Right atrium auricular region (tissue), 2 donors: ENCODE measurements around the gene STYX. TPM values are rescaled to one million over a fixed set of nuclear protein-coding genes. Genes with fewer than 3 reads are reported as not detected.

Source experiments
- DNase-seq: peaks from one replicate; pipeline ENCODE4 v3.0.0-alpha.2; 2019; ENCODE audit warnings: low spot score
- H3K27ac ChIP-seq, 2 donors: fragments of 200-600 bp; sonication (generic); 1 replicate in 1 of 2; 2 replicates in 1 of 2; pipeline ENCODE4 v1.5.1; 2016 to 2019
- H3K27me3 ChIP-seq, 2 donors: fragments of 200-600 bp; sonication (generic); one replicate each; pipeline versions ENCODE4 v1.5.1 to v1.6.0; 2017 to 2019
- H3K36me3 ChIP-seq: fragments of 200-600 bp; sonication (generic); one replicate; pipeline ENCODE4 v1.5.1; 2016
- H3K4me1 ChIP-seq, 2 donors: fragments of 200-600 bp; sonication (generic); one replicate each; pipeline versions ENCODE4 v1.5.1 to v1.6.0; 2017 to 2019
- H3K4me3 ChIP-seq, 2 donors: fragments of 200-600 bp; sonication (generic); 1 replicate in 1 of 2; 2 replicates in 1 of 2; pipeline ENCODE4 v1.5.1; 2017 to 2019; ENCODE audit warnings: mild to moderate bottlenecking in 1 of 2, moderate library complexity in 1 of 2
- H3K9me3 ChIP-seq, 2 donors: fragments of 200-600 bp; sonication (generic); one replicate each; pipeline ENCODE4 v1.5.1; 2019
- CTCF ChIP-seq, 2 donors: fragments of 200-600 bp; sonication (generic); IDR thresholded peaks; one replicate each; pipeline ENCODE4 v1.5.1; 2019; ENCODE audit warnings: antibody characterized with exemption in 2 of 2
- total RNA-seq, 2 donors: library from RNA; depleted of rRNA; stranded (reverse); fragments of >200 nt; gene quantifications; one replicate each; pipeline ENCODE4 v1.1.0, GENCODE V29; 2016

STYX gene
- total RNA-seq, 2 donors from 2014 or later, result 8.7 to 16.0 TPM

- H3K27ac ChIP-seq, result no peak overlapping the region
- no peaks in the 10 kb centered on the region for H3K9me3 ChIP-seq
- H3K27me3 ChIP-seq, result no peaks in the 10 kb centered on the region
- H3K36me3 ChIP-seq, result no peaks in the 10 kb centered on the region
- no peak for TF ChIP-seq CTCF (IDR thresholded peaks at IDR 0.05)
- peaks cover 0 to 1% of the 10 kb centered on the region in 2 donors for H3K4me1 ChIP-seq
- H3K4me3 ChIP-seq, result no peak overlapping the region
- DNase-seq, result no peak
Measured at GRCh38 chr14:52806115-52806514, 76.1 kb downstream of the STYX start.

- TF ChIP-seq CTCF (IDR thresholded peaks at IDR 0.05), result no peak
- no peaks in the 10 kb centered on the region for H3K9me3 ChIP-seq
- H3K36me3 ChIP-seq, result no peaks in the 10 kb centered on the region
- H3K4me3 ChIP-seq, result no peak overlapping the region
- no peaks in the 10 kb centered on the region for H3K4me1 ChIP-seq
- no peak for DNase-seq
- no peak overlapping the region for H3K27ac ChIP-seq
- no peaks in the 10 kb centered on the region for H3K27me3 ChIP-seq
Measured at GRCh38 chr14:52808101-52808500, 78.1 kb downstream of the STYX start.

GRCh38 chr14:52821805-52822250 is 91.9 kb downstream of the STYX start:
- H3K9me3 ChIP-seq, result no peaks in the 10 kb centered on the region
- no peak for DNase-seq
- H3K27ac ChIP-seq, result no peak overlapping the region
- H3K4me3 ChIP-seq, result no peak overlapping the region
- TF ChIP-seq CTCF (IDR thresholded peaks at IDR 0.05), result no peak
- H3K4me1 ChIP-seq, result peaks cover 0 to 7% of the 10 kb centered on the region in 2 donors
- no peaks in the 10 kb centered on the region for H3K36me3 ChIP-seq
- H3K27me3 ChIP-seq, result no peaks in the 10 kb centered on the region

- peaks cover 0 to 7% of the 10 kb centered on the region in 2 donors for H3K4me1 ChIP-seq
- H3K9me3 ChIP-seq, result no peaks in the 10 kb centered on the region
- no peak overlapping the region for H3K4me3 ChIP-seq
- TF ChIP-seq CTCF (IDR thresholded peaks at IDR 0.05), result no peak
- no peaks in the 10 kb centered on the region for H3K36me3 ChIP-seq
- DNase-seq, result no peak
- H3K27me3 ChIP-seq, result no peaks in the 10 kb centered on the region
- no peak overlapping the region for H3K27ac ChIP-seq
Measured at GRCh38 chr14:52824462-52824861, 94.5 kb downstream of the STYX start.

Other genes with a start within 250 kb of the STYX start
- gene TXNDC16, start 177.7 kb upstream of the STYX start, total RNA-seq, result 1 to 10 TPM; 6.7 to 7.0 TPM
- under 1 TPM; 0.85 to 0.98 TPM for gene GPR137C, start 177.3 kb upstream of the STYX start, total RNA-seq
- gene ERO1A, start 34.6 kb upstream of the STYX start, total RNA-seq, result 10 to 100 TPM; 11.3 to 12.2 TPM
- 10 to 100 TPM; 60.1 to 77.4 TPM for gene PSMC6, start 23.0 kb upstream of the STYX start, total RNA-seq
- 1 to 10 TPM; 5.9 to 9.3 TPM for gene GNPNAT1, start 61.4 kb downstream of the STYX start, total RNA-seq
- gene FERMT2, start 220.9 kb downstream of the STYX start, total RNA-seq, result 100 to 1,000 TPM in 1 of 2 donors, 10 to 100 TPM in 1; 89.1 to 101 TPM